ENCODE data around the gene NOC2L. TPM values are rescaled to one million over a fixed set of nuclear protein-coding genes. Genes with fewer than 3 reads are reported as not detected.

NOC2L gene
- total RNA-seq, 1 donor from 2014 or later: 39.6 TPM

GRCh38 chr1:910311-910880 is 48.7 kb downstream of the NOC2L start:
- H4K20me1 ChIP-seq (ENCODE audit: low read depth): no peaks in the 10 kb centered on the region
- peaks cover 18% of the 10 kb centered on the region for H3K27me3 Mint-ChIP-seq (ENCODE audit: insufficient read depth, low read depth)
- H3K36me3 ChIP-seq: no peaks in the 10 kb centered on the region
- no peaks in the 10 kb centered on the region for H3K79me2 ChIP-seq (ENCODE audit: low read depth)
- no peak overlapping the region for H3K4me3 ChIP-seq
- H3K27ac ChIP-seq: no peak overlapping the region
- H3K36me3 Mint-ChIP-seq: peaks cover 5% of the 10 kb centered on the region
- no peak overlapping the region for H3K27ac Mint-ChIP-seq
- H3F3A ChIP-seq (ENCODE audit: low read depth): peaks cover 5% of the 10 kb centered on the region
- H3K4me1 Mint-ChIP-seq: peaks cover 22% of the 10 kb centered on the region
- TF ChIP-seq EZH2phosphoT487 (IDR thresholded peaks at IDR 0.05): no peak
- TF ChIP-seq EZH2 (IDR thresholded peaks at IDR 0.05): no peak
- TF ChIP-seq, protein P1, sequence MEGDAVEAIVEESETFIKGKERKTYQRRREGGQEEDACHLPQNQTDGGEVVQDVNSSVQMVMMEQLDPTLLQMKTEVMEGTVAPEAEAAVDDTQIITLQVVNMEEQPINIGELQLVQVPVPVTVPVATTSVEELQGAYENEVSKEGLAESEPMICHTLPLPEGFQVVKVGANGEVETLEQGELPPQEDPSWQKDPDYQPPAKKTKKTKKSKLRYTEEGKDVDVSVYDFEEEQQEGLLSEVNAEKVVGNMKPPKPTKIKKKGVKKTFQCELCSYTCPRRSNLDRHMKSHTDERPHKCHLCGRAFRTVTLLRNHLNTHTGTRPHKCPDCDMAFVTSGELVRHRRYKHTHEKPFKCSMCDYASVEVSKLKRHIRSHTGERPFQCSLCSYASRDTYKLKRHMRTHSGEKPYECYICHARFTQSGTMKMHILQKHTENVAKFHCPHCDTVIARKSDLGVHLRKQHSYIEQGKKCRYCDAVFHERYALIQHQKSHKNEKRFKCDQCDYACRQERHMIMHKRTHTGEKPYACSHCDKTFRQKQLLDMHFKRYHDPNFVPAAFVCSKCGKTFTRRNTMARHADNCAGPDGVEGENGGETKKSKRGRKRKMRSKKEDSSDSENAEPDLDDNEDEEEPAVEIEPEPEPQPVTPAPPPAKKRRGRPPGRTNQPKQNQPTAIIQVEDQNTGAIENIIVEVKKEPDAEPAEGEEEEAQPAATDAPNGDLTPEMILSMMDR (IDR thresholded peaks at IDR 0.05): no peak
- H3K9me3 Mint-ChIP-seq: peaks cover 6% of the 10 kb centered on the region
- peaks cover 80% of the 10 kb centered on the region for H3K27me3 ChIP-seq
- H3K9me3 ChIP-seq (ENCODE audit: low read depth): no peaks in the 10 kb centered on the region
- H3K4me2 ChIP-seq: no peak overlapping the region
- no peak overlapping the region for H3K9ac ChIP-seq
- DNase-seq (ENCODE audit: low spot score): peak; percentile 1
- no peaks in the 10 kb centered on the region for H3K4me1 ChIP-seq
- no peak overlapping the region for H2AFZ ChIP-seq (replicated peaks)
- H3K4me3 Mint-ChIP-seq: no peak overlapping the region

- Mint-ChIP-seq H3K4me1 (peaks cover 23% of the 10 kb centered on the region), H3K27me3 (ENCODE audit: insufficient read depth, low read depth) (peaks cover 19% of the 10 kb centered on the region), H3K27ac (no peak overlapping the region), H3K4me3 (no peak overlapping the region), H3K36me3 (peaks cover 5% of the 10 kb centered on the region), H3K9me3 (peaks cover 6% of the 10 kb centered on the region)
- Histone ChIP-seq H3K9me3 (ENCODE audit: low read depth) (no peaks in the 10 kb centered on the region), H3K9ac (no peak overlapping the region), H3K79me2 (ENCODE audit: low read depth) (no peaks in the 10 kb centered on the region), H3K4me2 (no peak overlapping the region), H4K20me1 (ENCODE audit: low read depth) (no peaks in the 10 kb centered on the region), H3K27me3 (peaks cover 80% of the 10 kb centered on the region), H3K4me1 (no peaks in the 10 kb centered on the region), H3F3A (ENCODE audit: low read depth) (peaks cover 5% of the 10 kb centered on the region), H3K36me3 (no peaks in the 10 kb centered on the region), H3K27ac (no peak overlapping the region), H2AFZ (replicated peaks) (no peak overlapping the region), H3K4me3 (no peak overlapping the region)
- DNase-seq (ENCODE audit: low spot score): peak; percentile 1
- TF ChIP-seq EZH2 (IDR thresholded peaks at IDR 0.05): no peak
- TF ChIP-seq EZH2phosphoT487 (IDR thresholded peaks at IDR 0.05): no peak
- TF ChIP-seq, protein P1 (IDR thresholded peaks at IDR 0.05): no peak
These were observed 49.2 kb downstream of the NOC2L start for GRCh38 chr1:909861-910310.

- H3K4me2 ChIP-seq: no peak overlapping the region
- no peaks in the 10 kb centered on the region for H3K9me3 ChIP-seq (ENCODE audit: low read depth)
- DNase-seq (ENCODE audit: low spot score): no peak
- TF ChIP-seq EZH2phosphoT487 (IDR thresholded peaks at IDR 0.05) (no peak), EZH2 (IDR thresholded peaks at IDR 0.05) (no peak)
- TF ChIP-seq, protein P1 (IDR thresholded peaks at IDR 0.05): no peak
- peaks cover 5% of the 10 kb centered on the region for H3K36me3 Mint-ChIP-seq
- no peaks in the 10 kb centered on the region for H4K20me1 ChIP-seq (ENCODE audit: low read depth)
- H3K4me3 Mint-ChIP-seq: no peak overlapping the region
- H3K36me3 ChIP-seq: no peaks in the 10 kb centered on the region
- peaks cover 80% of the 10 kb centered on the region for H3K27me3 ChIP-seq
- no peak overlapping the region for H3K27ac Mint-ChIP-seq
- H3F3A ChIP-seq (ENCODE audit: low read depth): peaks cover 5% of the 10 kb centered on the region
- no peaks in the 10 kb centered on the region for H3K79me2 ChIP-seq (ENCODE audit: low read depth)
- H3K9me3 Mint-ChIP-seq: peaks cover 6% of the 10 kb centered on the region
- no peak overlapping the region for H3K27ac ChIP-seq
- H3K4me1 ChIP-seq: no peaks in the 10 kb centered on the region
- H3K4me1 Mint-ChIP-seq: peaks cover 23% of the 10 kb centered on the region
- peaks cover 16% of the 10 kb centered on the region for H3K27me3 Mint-ChIP-seq (ENCODE audit: insufficient read depth, low read depth)
- no peak overlapping the region for H3K4me3 ChIP-seq
- H3K9ac ChIP-seq: no peak overlapping the region
- no peak overlapping the region for H2AFZ ChIP-seq (replicated peaks)
These were observed 50.4 kb downstream of the NOC2L start for GRCh38 chr1:908661-909060.

Measured in neural progenitor cell (in vitro differentiated cells).